ENCODE data around the gene PRIMA1. TPM values are rescaled to one million over a fixed set of nuclear protein-coding genes. Genes with fewer than 3 reads are reported as not detected.
A peak's percentile ranks its signal among the peaks of the same experiment; 100 is the strongest.

PRIMA1 gene
- total RNA-seq: not detected in 2 replicates

- DNase-seq (ENCODE audit: insufficient read length, low spot score, missing footprints): no peak
- H3K36me3 ChIP-seq (ENCODE audit: insufficient read depth, low read length): no peaks in the 10 kb centered on the region
- no peak within 1 kb of the TSS for H3K27ac ChIP-seq (ENCODE audit: low read depth, low read length)
- H3K4me1 ChIP-seq (ENCODE audit: insufficient read depth, low read length): no peaks in the 10 kb centered on the region
- H3K27me3 ChIP-seq (ENCODE audit: insufficient read depth, low read length): peaks cover 23% of the 10 kb centered on the region
- TF ChIP-seq CTCF (IDR thresholded peaks at IDR 0.05; ENCODE audit: extremely low read depth, low read depth, low read length): no peak
- peak within 1 kb of the TSS; percentile 13 for H3K4me2 ChIP-seq (ENCODE audit: insufficient read depth, low read length)
- H3K9me3 ChIP-seq (ENCODE audit: low read depth, low read length): no peaks in the 10 kb centered on the region
- no peak within 1 kb of the TSS for H2AFZ ChIP-seq (ENCODE audit: low read length)
- no peak within 1 kb of the TSS for H3K4me3 ChIP-seq (ENCODE audit: insufficient read depth, low read length)
- H4K20me1 ChIP-seq (ENCODE audit: insufficient read depth, low read length): no peaks in the 10 kb centered on the region
- H3K79me2 ChIP-seq (ENCODE audit: insufficient read depth, low read length): no peaks in the 10 kb centered on the region
Measured at GRCh38 chr14:93788293-93788542, at the start of gene PRIMA1. PRIMA1 (minus strand) TSS chr14:93788485; CDS start chr14:93787718, 767 bp downstream.

- Histone ChIP-seq H3K79me2 (ENCODE audit: insufficient read depth, low read length) (no peaks in the 10 kb centered on the region), H3K9me3 (ENCODE audit: low read depth, low read length) (no peaks in the 10 kb centered on the region), H3K4me1 (ENCODE audit: insufficient read depth, low read length) (no peaks in the 10 kb centered on the region), H3K36me3 (ENCODE audit: insufficient read depth, low read length) (no peaks in the 10 kb centered on the region), H3K27ac (ENCODE audit: low read depth, low read length) (no peak overlapping the region), H3K27me3 (ENCODE audit: insufficient read depth, low read length) (no peaks in the 10 kb centered on the region), H4K20me1 (ENCODE audit: insufficient read depth, low read length) (no peaks in the 10 kb centered on the region), H3K4me2 (ENCODE audit: insufficient read depth, low read length) (no peak overlapping the region), H2AFZ (ENCODE audit: low read length) (no peak overlapping the region), H3K4me3 (ENCODE audit: insufficient read depth, low read length) (no peak overlapping the region)
- no peak for DNase-seq (ENCODE audit: insufficient read length, low spot score, missing footprints)
- no peak for TF ChIP-seq CTCF (IDR thresholded peaks at IDR 0.05; ENCODE audit: extremely low read depth, low read depth, low read length)
Measured at GRCh38 chr14:93834699-93835371, 46.5 kb upstream of the PRIMA1 start.

- Histone ChIP-seq H3K27ac (ENCODE audit: low read depth, low read length) (no peak overlapping the region), H3K36me3 (ENCODE audit: insufficient read depth, low read length) (no peaks in the 10 kb centered on the region), H3K9me3 (ENCODE audit: low read depth, low read length) (no peaks in the 10 kb centered on the region), H4K20me1 (ENCODE audit: insufficient read depth, low read length) (no peaks in the 10 kb centered on the region), H3K4me3 (ENCODE audit: insufficient read depth, low read length) (no peak overlapping the region), H3K79me2 (ENCODE audit: insufficient read depth, low read length) (no peaks in the 10 kb centered on the region), H2AFZ (ENCODE audit: low read length) (no peak overlapping the region), H3K4me2 (ENCODE audit: insufficient read depth, low read length) (no peak overlapping the region), H3K27me3 (ENCODE audit: insufficient read depth, low read length) (no peaks in the 10 kb centered on the region), H3K4me1 (ENCODE audit: insufficient read depth, low read length) (no peaks in the 10 kb centered on the region)
- DNase-seq (ENCODE audit: insufficient read length, low spot score, missing footprints): no peak
- TF ChIP-seq CTCF (IDR thresholded peaks at IDR 0.05; ENCODE audit: extremely low read depth, low read depth, low read length): no peak
Measured at GRCh38 chr14:93832665-93833064, 44.4 kb upstream of the PRIMA1 start.

GRCh38 chr14:93832081-93832480, 43.8 kb upstream of the PRIMA1 start:
- Histone ChIP-seq H3K4me1 (ENCODE audit: insufficient read depth, low read length) (no peaks in the 10 kb centered on the region), H3K79me2 (ENCODE audit: insufficient read depth, low read length) (no peaks in the 10 kb centered on the region), H3K27ac (ENCODE audit: low read depth, low read length) (no peak overlapping the region), H4K20me1 (ENCODE audit: insufficient read depth, low read length) (no peaks in the 10 kb centered on the region), H3K36me3 (ENCODE audit: insufficient read depth, low read length) (no peaks in the 10 kb centered on the region), H2AFZ (ENCODE audit: low read length) (no peak overlapping the region), H3K27me3 (ENCODE audit: insufficient read depth, low read length) (no peaks in the 10 kb centered on the region), H3K9me3 (ENCODE audit: low read depth, low read length) (no peaks in the 10 kb centered on the region), H3K4me3 (ENCODE audit: insufficient read depth, low read length) (no peak overlapping the region), H3K4me2 (ENCODE audit: insufficient read depth, low read length) (no peak overlapping the region)
- TF ChIP-seq CTCF (IDR thresholded peaks at IDR 0.05; ENCODE audit: extremely low read depth, low read depth, low read length): no peak
- DNase-seq (ENCODE audit: insufficient read length, low spot score, missing footprints): no peak
